ENCODE measurements around the gene MROH8.

MROH8 gene

DNA sequence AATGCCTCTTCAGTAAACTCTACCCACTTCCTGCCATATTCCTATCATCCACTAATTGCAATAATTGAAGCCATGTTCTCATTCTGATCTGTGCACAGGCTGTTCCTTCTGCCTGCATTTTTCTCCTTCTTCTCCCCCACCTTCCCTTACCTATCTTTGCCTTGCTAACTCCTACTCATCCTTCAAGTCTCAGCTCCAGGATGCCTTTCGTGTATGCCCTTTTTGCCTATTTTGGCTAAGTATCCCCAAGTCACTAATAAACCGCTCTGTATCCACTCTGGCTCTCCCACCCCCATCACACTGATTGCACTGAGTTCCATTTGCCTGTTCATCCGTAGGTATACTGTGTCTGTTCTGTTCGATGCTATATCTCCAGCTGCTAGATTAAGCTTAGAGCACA is 6.5 kb downstream of the MROH8 start:
- no peak overlapping the region for H3K4me3 ChIP-seq
- H3K27ac ChIP-seq, result no peak overlapping the region
- TF ChIP-seq, protein P1, sequence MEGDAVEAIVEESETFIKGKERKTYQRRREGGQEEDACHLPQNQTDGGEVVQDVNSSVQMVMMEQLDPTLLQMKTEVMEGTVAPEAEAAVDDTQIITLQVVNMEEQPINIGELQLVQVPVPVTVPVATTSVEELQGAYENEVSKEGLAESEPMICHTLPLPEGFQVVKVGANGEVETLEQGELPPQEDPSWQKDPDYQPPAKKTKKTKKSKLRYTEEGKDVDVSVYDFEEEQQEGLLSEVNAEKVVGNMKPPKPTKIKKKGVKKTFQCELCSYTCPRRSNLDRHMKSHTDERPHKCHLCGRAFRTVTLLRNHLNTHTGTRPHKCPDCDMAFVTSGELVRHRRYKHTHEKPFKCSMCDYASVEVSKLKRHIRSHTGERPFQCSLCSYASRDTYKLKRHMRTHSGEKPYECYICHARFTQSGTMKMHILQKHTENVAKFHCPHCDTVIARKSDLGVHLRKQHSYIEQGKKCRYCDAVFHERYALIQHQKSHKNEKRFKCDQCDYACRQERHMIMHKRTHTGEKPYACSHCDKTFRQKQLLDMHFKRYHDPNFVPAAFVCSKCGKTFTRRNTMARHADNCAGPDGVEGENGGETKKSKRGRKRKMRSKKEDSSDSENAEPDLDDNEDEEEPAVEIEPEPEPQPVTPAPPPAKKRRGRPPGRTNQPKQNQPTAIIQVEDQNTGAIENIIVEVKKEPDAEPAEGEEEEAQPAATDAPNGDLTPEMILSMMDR (IDR thresholded peaks at IDR 0.05), result no peak
- no peak for DNase-seq (ENCODE audit: low spot score)

GRCh38 chr20:37166867-37167266 is 12.5 kb downstream of the MROH8 start:
- no peak for DNase-seq (ENCODE audit: low spot score)
- Histone ChIP-seq H3K27ac (no peak overlapping the region), H3K4me3 (no peak overlapping the region)
- TF ChIP-seq, protein P1 (IDR thresholded peaks at IDR 0.05), result no peak

- DNase-seq (ENCODE audit: low spot score), result no peak
- Histone ChIP-seq H3K27ac (no peak overlapping the region), H3K4me3 (no peak overlapping the region)
- TF ChIP-seq, protein P1 (IDR thresholded peaks at IDR 0.05), result no peak
These were observed 14.3 kb downstream of the MROH8 start for GRCh38 chr20:37165031-37165430.

- Histone ChIP-seq H3K27ac (no peak overlapping the region), H3K4me3 (no peak overlapping the region)
- no peak for DNase-seq (ENCODE audit: low spot score)
- TF ChIP-seq, protein P1 (IDR thresholded peaks at IDR 0.05), result no peak
These were observed 15.4 kb downstream of the MROH8 start for GRCh38 chr20:37163832-37164554.

DNA sequence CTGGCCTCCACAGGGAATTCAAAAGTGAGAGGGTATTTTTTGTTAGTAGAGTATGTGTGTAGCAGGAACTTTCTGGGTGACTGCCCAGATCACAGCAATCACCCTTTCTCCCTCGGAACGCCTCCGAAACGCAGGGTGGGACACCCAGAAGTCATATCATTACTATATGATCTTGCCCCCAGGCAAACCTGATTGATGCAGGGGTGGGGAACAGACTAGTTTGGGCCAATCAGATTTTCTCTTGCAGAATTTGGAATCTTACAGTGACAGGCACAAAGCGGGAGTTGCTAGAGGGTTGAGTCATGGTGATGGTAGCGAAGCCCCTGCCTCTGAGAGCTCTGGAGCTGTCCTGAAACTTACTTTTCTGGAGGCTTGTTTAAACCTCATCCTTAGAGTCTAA is 16.7 kb downstream of the MROH8 start:
- no peak overlapping the region for H3K27ac ChIP-seq
- no peak overlapping the region for H3K4me3 ChIP-seq
- TF ChIP-seq, protein P1 (IDR thresholded peaks at IDR 0.05), result no peak
- DNase-seq (ENCODE audit: low spot score), result no peak

DNA sequence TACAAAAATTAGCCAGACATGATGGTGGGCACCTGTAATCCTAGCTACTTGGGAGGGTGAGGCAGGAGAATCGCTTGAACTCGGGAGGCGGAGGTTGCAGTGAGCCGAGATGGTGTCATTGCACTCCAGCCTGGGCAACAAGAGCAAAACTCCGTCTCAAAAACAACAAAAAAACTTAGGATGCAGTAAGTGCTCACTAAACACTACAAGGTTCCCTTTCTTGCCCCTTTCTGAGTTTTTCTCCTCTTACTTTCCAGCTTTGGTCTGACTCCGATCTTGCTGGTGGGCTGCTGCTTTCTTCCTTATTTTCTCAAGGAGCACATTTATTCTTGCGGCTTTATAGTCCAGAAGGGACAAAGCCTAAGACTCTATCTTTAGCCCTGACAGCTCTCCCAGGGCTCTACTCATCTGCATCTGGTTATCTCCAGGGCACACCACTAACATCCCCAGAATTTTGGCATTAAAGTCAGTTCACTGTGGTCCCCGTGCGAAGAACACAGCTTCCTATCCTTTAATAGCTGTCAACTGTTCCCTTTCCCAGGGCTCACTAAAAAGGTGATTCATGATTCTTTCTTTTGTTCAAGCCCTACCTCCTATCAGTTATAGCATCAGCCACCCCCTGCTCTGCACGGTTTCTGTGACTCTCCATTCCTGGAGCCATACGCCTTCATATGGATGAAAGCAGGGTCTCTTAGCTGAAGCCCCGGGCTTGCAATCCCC is 17.4 kb downstream of the MROH8 start:
- no peak for DNase-seq (ENCODE audit: low spot score)
- TF ChIP-seq, protein P1 (IDR thresholded peaks at IDR 0.05), result no peak
- Histone ChIP-seq H3K4me3 (no peak overlapping the region), H3K27ac (no peak overlapping the region)

DNA sequence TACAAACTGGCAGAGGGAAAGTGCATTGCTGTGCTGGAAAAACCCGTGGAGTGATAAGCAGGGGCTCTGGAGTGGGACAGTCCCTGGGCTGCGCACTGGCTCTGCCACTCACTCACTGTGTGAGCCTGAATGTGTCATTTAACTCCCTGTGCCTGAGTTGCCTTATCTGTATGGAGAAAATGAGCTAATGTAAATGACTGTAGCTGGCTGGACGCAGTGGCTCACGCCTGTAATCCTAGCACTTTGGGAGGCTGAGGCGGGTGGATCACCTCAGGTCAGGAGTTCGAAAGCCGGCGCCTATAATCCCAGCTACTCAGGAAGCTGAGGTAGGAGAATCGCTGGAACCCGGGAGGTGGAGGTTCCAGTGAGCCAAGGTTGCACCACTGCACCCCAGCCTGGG is 18.7 kb downstream of the MROH8 start:
- Histone ChIP-seq H3K4me3 (no peak overlapping the region), H3K27ac (no peak overlapping the region)
- no peak for DNase-seq (ENCODE audit: low spot score)
- TF ChIP-seq, protein P1 (IDR thresholded peaks at IDR 0.05), result no peak

All from coronary artery (tissue), 2 donors.